ENCODE data around the gene PRKAG2.

PRKAG2 gene

DNA sequence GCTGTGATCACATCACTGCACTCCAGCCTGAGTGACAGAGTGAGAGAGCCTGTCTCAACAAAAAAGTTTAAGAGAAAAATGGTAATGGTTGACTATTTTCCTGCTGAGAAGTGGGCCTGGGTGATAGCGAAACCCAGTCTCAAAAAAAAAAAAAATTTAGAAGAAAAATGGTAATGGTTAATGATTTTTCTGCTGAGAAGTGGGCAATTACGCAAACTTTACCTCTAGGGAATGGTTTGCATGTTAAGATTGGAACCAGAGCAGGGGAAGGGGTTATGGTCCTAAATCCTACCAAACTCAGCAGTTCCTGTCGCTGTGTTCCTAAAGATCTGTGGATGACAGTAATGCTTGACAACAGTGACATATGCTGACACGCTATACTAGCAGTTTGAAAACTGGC lies 226.8 kb downstream of the PRKAG2 start:
- H3K14ac ChIP-seq (ENCODE audit: low read length), result no peak overlapping the region
- peaks cover under 1% of the 10 kb centered on the region for H3K9me3 ChIP-seq (ENCODE audit: insufficient read depth, low read depth, low read length)
- H3K18ac ChIP-seq (ENCODE audit: low read length), result no peak overlapping the region
- no peak overlapping the region for H4K8ac ChIP-seq (ENCODE audit: low read depth, low read length)
- no CpG with 5 or more reads among the region's 4 CpGs for WGBS (ENCODE audit: extremely low coverage, insufficient coverage, insufficient read length)
- H2AFZ ChIP-seq (ENCODE audit: insufficient read depth, low read length, poor library complexity), result no peak overlapping the region
- no peak overlapping the region for H3K4me3 ChIP-seq (ENCODE audit: low read depth, low read length)
- no peak overlapping the region for H3K27ac ChIP-seq (ENCODE audit: low read depth, low read length)
- no peak overlapping the region for H2BK12ac ChIP-seq (ENCODE audit: low read length)
- no peak overlapping the region for H3K4ac ChIP-seq (ENCODE audit: low read depth, low read length)
- H4K12ac ChIP-seq (ENCODE audit: low read depth, low read length), result no peak overlapping the region
- H3K9ac ChIP-seq (ENCODE audit: low read length), result no peak overlapping the region
- H3K79me1 ChIP-seq (ENCODE audit: low read length), result no peaks in the 10 kb centered on the region
- H3K36me3 ChIP-seq (ENCODE audit: control insufficient read depth in 1 of 2, insufficient read depth in 2 of 2, low read length in 2 of 2), result no peaks in the 10 kb centered on the region
- no peak overlapping the region for H2AK5ac ChIP-seq (ENCODE audit: low read length)
- H3K27me3 ChIP-seq (ENCODE audit: insufficient read depth, low read length), result no peaks in the 10 kb centered on the region
- no peaks in the 10 kb centered on the region for H3K4me1 ChIP-seq (ENCODE audit: control insufficient read depth in 1 of 2, insufficient read depth in 2 of 2, low read length in 2 of 2)
- H2BK5ac ChIP-seq (ENCODE audit: low read depth, low read length, poor library complexity), result no peak overlapping the region
- DNase-seq, result peak in 1 of 2 donors; percentile 43
- no peak overlapping the region for H3K23ac ChIP-seq (ENCODE audit: low read length)
- H4K91ac ChIP-seq (ENCODE audit: low read depth, low read length), result no peak overlapping the region
- H3K79me2 ChIP-seq (ENCODE audit: control insufficient read depth, insufficient read depth, low read length, poor library complexity), result no peaks in the 10 kb centered on the region
- H2BK120ac ChIP-seq (ENCODE audit: insufficient read depth, low read length, poor library complexity), result no peak overlapping the region
- no peak overlapping the region for H3K4me2 ChIP-seq (ENCODE audit: low read length)

DNA sequence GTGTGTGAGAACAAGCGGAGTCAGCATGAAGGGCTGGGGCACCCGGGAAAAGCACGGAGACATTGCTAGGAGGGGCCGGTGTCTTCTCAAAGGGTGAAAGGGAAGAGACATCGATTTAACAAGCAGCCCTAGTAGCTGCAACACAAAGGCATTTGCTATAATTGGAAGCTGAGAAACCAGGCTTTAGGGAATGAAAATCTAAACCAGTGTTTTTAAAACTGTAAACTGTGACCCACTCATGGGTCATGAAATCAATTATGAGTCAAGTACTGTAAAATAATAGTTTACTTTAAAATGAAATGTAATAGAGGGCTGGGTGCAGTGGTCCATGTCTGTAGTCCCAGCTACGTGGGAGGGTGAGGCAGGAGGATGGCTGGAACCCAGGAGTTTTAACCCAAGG lies 228.5 kb downstream of the PRKAG2 start:
- Histone ChIP-seq H3K9ac (ENCODE audit: low read length) (no peak overlapping the region), H3K9me3 (ENCODE audit: insufficient read depth, low read depth, low read length) (peaks cover 3% of the 10 kb centered on the region), H3K36me3 (ENCODE audit: control insufficient read depth in 1 of 2, insufficient read depth in 2 of 2, low read length in 2 of 2) (no peaks in the 10 kb centered on the region), H2BK5ac (ENCODE audit: low read depth, low read length, poor library complexity) (no peak overlapping the region), H3K23ac (ENCODE audit: low read length) (no peak overlapping the region), H3K14ac (ENCODE audit: low read length) (no peak overlapping the region), H2AK5ac (ENCODE audit: low read length) (no peak overlapping the region), H3K79me2 (ENCODE audit: control insufficient read depth, insufficient read depth, low read length, poor library complexity) (no peaks in the 10 kb centered on the region), H3K79me1 (ENCODE audit: low read length) (no peaks in the 10 kb centered on the region), H4K8ac (ENCODE audit: low read depth, low read length) (no peak overlapping the region), H3K4me3 (ENCODE audit: low read depth, low read length) (no peak overlapping the region), H3K27ac (ENCODE audit: low read depth, low read length) (no peak overlapping the region), H4K12ac (ENCODE audit: low read depth, low read length) (no peak overlapping the region), H4K91ac (ENCODE audit: low read depth, low read length) (no peak overlapping the region), H3K4me1 (ENCODE audit: control insufficient read depth in 1 of 2, insufficient read depth in 2 of 2, low read length in 2 of 2) (no peaks in the 10 kb centered on the region), H2BK120ac (ENCODE audit: insufficient read depth, low read length, poor library complexity) (no peak overlapping the region), H2BK12ac (ENCODE audit: low read length) (no peak overlapping the region), H3K4me2 (ENCODE audit: low read length) (no peak overlapping the region), H3K27me3 (ENCODE audit: insufficient read depth, low read length) (no peaks in the 10 kb centered on the region), H3K4ac (ENCODE audit: low read depth, low read length) (no peak overlapping the region), H3K18ac (ENCODE audit: low read length) (no peak overlapping the region), H2AFZ (ENCODE audit: insufficient read depth, low read length, poor library complexity) (no peak overlapping the region)
- no CpG with 5 or more reads among the region's 6 CpGs for WGBS (ENCODE audit: extremely low coverage, insufficient coverage, insufficient read length)
- no peak for DNase-seq

DNA sequence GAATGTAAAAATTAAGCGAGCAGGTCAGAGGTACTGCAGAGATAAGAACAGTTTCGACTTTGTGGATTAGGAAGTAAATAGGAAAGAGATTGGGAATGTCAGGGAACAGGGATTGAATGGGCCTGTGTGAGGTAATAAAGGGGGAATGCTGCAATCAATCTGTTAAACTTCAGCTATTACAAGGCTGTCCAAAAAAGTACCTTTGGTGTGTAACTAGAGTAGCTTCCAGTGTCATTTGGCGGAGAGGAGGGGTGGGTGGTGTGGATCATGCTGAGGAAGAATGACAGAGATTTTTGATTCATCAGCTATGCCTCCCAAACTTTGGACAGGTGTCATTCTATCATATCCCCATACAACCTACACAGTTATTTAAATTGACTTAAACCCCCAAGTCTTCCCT lies 229.0 kb downstream of the PRKAG2 start:
- Histone ChIP-seq H2AK5ac (ENCODE audit: low read length) (no peak overlapping the region), H3K4me2 (ENCODE audit: low read length) (no peak overlapping the region), H2AFZ (ENCODE audit: insufficient read depth, low read length, poor library complexity) (no peak overlapping the region), H3K18ac (ENCODE audit: low read length) (no peak overlapping the region), H3K4ac (ENCODE audit: low read depth, low read length) (no peak overlapping the region), H2BK12ac (ENCODE audit: low read length) (no peak overlapping the region), H2BK5ac (ENCODE audit: low read depth, low read length, poor library complexity) (no peak overlapping the region), H3K79me2 (ENCODE audit: control insufficient read depth, insufficient read depth, low read length, poor library complexity) (no peaks in the 10 kb centered on the region), H3K4me1 (ENCODE audit: control insufficient read depth in 1 of 2, insufficient read depth in 2 of 2, low read length in 2 of 2) (no peaks in the 10 kb centered on the region), H4K8ac (ENCODE audit: low read depth, low read length) (no peak overlapping the region), H3K27me3 (ENCODE audit: insufficient read depth, low read length) (no peaks in the 10 kb centered on the region), H3K14ac (ENCODE audit: low read length) (no peak overlapping the region), H3K4me3 (ENCODE audit: low read depth, low read length) (no peak overlapping the region), H3K27ac (ENCODE audit: low read depth, low read length) (no peak overlapping the region), H4K91ac (ENCODE audit: low read depth, low read length) (no peak overlapping the region), H3K9me3 (ENCODE audit: insufficient read depth, low read depth, low read length) (peaks cover 3% of the 10 kb centered on the region), H3K9ac (ENCODE audit: low read length) (no peak overlapping the region), H2BK120ac (ENCODE audit: insufficient read depth, low read length, poor library complexity) (no peak overlapping the region), H4K12ac (ENCODE audit: low read depth, low read length) (no peak overlapping the region), H3K79me1 (ENCODE audit: low read length) (no peaks in the 10 kb centered on the region), H3K23ac (ENCODE audit: low read length) (no peak overlapping the region), H3K36me3 (ENCODE audit: control insufficient read depth in 1 of 2, insufficient read depth in 2 of 2, low read length in 2 of 2) (no peaks in the 10 kb centered on the region)
- no peak for DNase-seq
- no CpG with 5 or more reads among the region's 3 CpGs for WGBS (ENCODE audit: extremely low coverage, insufficient coverage, insufficient read length)

DNA sequence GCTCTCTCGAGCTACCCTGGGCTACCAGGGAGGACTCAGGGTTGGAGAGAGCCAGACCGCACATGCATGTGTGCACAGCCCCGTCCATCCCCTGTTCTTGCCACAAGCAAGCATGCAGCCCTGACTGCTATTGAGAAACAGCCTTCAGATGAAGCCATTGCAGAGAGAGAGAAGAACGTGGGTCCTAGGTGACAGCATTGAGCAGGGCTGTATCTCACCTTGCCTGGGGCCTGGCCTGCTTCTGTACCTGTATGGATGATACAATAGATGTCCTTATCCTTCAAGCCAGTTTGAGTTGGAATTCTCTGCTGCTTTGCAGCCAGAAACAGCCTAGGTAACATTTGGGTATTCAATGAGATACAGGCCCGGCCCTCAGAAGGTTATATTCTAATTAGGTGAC lies 229.9 kb downstream of the PRKAG2 start:
- no peak overlapping the region for H2AK5ac ChIP-seq (ENCODE audit: low read length)
- H2BK12ac ChIP-seq (ENCODE audit: low read length), result no peak overlapping the region
- no peaks in the 10 kb centered on the region for H3K4me1 ChIP-seq (ENCODE audit: control insufficient read depth in 1 of 2, insufficient read depth in 2 of 2, low read length in 2 of 2)
- no peak overlapping the region for H3K23ac ChIP-seq (ENCODE audit: low read length)
- no peak overlapping the region for H3K4me3 ChIP-seq (ENCODE audit: low read depth, low read length)
- H2AFZ ChIP-seq (ENCODE audit: insufficient read depth, low read length, poor library complexity), result no peak overlapping the region
- H3K27me3 ChIP-seq (ENCODE audit: insufficient read depth, low read length), result no peaks in the 10 kb centered on the region
- H3K14ac ChIP-seq (ENCODE audit: low read length), result no peak overlapping the region
- H3K36me3 ChIP-seq (ENCODE audit: control insufficient read depth in 1 of 2, insufficient read depth in 2 of 2, low read length in 2 of 2), result no peaks in the 10 kb centered on the region
- no peak overlapping the region for H3K18ac ChIP-seq (ENCODE audit: low read length)
- H2BK5ac ChIP-seq (ENCODE audit: low read depth, low read length, poor library complexity), result no peak overlapping the region
- H3K9ac ChIP-seq (ENCODE audit: low read length), result no peak overlapping the region
- no peaks in the 10 kb centered on the region for H3K79me1 ChIP-seq (ENCODE audit: low read length)
- no peaks in the 10 kb centered on the region for H3K79me2 ChIP-seq (ENCODE audit: control insufficient read depth, insufficient read depth, low read length, poor library complexity)
- peaks cover 3% of the 10 kb centered on the region for H3K9me3 ChIP-seq (ENCODE audit: insufficient read depth, low read depth, low read length)
- H4K12ac ChIP-seq (ENCODE audit: low read depth, low read length), result no peak overlapping the region
- H4K8ac ChIP-seq (ENCODE audit: low read depth, low read length), result no peak overlapping the region
- no peak overlapping the region for H2BK120ac ChIP-seq (ENCODE audit: insufficient read depth, low read length, poor library complexity)
- peak; percentile 69 to 70 for DNase-seq
- H3K4ac ChIP-seq (ENCODE audit: low read depth, low read length), result no peak overlapping the region
- H3K27ac ChIP-seq (ENCODE audit: low read depth, low read length), result no peak overlapping the region
- no peak overlapping the region for H3K4me2 ChIP-seq (ENCODE audit: low read length)
- no CpG with 5 or more reads among the region's 5 CpGs for WGBS (ENCODE audit: extremely low coverage, insufficient coverage, insufficient read length)
- H4K91ac ChIP-seq (ENCODE audit: low read depth, low read length), result no peak overlapping the region

All from trophoblast cell (in vitro differentiated cells and primary cell).